NCI-H2107 (cell line): ENCODE measurements around the gene RPLP2.

Experiments used
- DNase-seq: peaks from one replicate; lab custom pipeline; 2025; lab: John Stamatoyannopoulos, UW

RPLP2 gene

DNA sequence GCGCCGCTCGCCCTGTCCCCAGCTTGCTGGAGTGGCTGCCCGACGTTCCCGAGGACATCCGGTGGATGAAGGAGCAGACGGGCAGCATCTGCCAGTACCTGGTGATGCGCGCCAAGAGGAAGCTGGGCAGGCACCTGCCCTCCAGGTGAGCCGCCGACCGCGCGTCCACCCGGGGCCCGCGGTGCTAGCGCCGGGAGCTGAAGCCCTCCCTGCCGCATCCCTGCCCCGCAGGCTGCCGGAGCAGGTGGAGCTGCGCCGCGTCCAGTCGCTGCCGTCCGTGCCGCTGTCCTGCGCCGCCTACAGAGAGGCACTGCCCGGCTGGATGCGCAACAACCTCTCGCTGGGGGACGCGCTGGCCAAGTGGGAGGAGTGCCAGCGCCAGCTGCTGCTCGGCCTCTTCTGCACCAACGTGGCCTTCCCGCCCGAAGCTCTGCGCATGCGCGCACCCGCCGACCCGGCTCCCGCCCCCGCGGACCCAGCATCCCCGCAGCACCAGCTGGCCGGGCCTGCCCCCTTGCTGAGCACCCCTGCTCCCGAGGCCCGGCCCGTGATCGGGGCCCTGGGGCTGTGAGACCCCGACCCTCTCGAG lies 14.6 kb downstream of the RPLP2 start:
- DNase-seq, result no peak

DNA sequence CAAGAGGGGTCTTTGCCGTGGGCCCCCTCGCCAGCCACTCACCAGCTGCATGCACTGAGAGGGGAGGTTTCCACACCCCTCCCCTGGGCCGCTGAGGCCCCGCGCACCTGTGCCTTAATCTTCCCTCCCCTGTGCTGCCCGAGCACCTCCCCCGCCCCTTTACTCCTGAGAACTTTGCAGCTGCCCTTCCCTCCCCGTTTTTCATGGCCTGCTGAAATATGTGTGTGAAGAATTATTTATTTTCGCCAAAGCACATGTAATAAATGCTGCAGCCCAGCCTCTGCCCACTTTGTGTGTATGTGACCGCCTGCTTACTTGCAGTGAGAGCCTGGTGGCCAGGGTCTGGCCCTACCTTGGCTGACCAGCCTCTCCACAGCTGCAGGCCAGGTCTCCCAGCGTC lies 15.2 kb downstream of the RPLP2 start:
- no peak for DNase-seq

DNA sequence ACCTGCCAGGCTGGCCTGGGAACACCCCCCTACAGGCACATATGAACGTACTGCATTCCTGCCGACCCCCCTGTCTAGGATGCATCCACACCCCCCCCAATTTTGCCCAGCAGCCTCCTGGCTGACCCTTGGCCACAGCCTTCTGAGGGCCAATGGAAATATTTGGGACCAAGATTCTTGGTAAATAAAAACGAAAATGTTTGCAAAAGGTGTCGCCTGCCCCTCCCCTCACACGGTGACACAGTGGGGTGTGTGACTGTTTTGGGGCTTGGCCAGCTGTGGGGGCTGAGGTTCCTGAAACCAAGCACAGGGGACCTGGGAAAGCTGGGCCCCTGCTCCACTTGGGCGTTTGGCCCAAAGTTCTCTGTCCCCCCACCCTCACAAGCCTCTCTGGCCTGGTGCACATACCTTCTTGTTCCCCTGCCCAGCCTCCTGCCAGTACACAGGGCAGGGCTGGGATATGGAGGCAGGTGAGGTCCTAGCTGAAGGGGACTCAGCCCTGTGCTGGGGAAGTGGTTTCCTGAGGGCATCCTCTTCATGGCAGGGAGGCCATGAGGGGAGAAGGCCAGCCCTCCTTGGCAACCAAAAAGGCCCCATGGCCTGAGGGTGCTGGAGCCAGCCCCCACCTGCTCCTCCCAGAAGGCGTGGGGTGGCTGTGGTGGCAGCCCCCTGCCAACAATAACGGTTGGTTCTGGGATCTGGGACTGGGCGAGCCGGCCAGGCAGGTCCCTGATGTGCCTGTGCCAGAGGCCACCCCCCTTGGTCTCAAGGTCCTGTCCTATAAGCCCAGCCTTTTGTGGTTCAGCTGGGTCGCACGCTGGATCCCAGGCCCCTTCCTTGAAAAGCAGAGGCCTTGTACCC lies 15.8 kb downstream of the RPLP2 start:
- no peak for DNase-seq

DNA sequence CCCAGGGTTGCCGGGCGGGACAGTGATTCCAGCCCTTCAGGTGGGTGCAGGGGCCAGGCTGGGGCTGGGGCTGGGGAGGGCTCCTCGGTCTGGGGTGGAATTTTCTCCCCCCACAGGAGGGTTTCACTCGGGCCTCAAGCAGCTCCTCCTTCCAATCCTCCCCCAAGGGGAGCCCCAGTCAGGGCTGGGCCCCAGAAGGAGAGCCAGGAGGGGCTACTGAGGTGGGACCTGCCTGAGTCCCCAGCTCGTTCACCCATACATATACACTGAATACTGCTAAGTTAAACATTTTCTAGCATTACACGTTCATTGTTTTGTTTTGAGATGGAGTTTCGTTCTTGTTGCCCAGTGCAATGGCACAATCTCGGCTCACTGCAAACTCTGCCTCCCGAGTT lies 16.5 kb downstream of the RPLP2 start:
- DNase-seq, result no peak

DNA sequence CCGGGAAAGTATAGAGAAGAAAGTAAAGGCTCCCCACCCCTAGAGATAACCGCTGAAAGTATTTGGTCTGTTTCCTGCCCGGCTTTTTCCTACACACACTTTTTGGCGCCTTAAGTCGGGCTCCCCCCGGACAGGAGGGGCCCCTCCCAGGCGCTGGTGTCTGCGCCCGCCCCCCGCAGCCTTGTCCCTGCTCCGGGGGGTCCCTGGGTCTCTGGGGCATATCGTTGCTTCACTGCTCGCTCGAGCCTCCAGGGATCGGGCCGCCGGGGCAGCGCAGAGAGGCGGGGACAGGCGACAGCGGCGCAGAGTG lies 17.0 kb downstream of the RPLP2 start:
- DNase-seq, result no peak

DNA sequence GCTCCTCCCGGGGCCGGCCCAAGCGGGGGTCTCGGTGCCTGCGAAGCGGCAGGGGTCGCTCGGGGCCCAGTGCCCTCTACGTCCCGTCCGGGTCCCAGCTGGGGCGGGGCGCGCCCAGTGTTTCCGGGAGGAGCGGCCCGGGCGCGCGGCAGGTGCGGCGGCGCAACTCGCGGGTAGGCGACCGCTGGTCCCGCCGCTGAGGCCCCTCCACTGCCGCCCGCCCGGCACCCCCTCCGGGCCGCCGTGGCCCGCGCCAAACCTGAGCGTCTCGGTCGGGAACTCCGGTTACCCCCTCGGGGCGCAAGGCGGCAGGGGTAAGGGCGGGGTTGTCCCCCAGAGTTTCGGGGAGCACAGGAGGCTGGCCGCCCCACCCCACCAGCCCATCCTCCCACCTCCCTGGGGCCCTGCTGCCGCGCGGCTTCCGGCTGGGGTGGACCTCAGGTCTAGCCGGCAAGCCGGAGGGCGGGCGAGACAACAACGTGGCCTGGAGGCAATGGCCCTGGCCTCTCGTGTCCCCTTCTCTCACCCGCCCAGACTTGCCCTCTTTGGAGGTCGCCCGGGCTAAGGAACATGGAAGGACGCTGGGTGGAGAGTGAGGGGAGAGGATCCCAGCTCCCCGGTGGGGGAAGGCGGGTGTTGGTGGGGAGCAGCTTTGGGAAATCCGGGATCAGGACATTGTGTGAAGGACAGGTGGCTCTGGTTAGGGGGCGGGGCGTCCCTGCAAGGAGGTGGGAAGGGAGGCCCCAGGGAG lies 17.6 kb downstream of the RPLP2 start:
- DNase-seq, result no peak

DNA sequence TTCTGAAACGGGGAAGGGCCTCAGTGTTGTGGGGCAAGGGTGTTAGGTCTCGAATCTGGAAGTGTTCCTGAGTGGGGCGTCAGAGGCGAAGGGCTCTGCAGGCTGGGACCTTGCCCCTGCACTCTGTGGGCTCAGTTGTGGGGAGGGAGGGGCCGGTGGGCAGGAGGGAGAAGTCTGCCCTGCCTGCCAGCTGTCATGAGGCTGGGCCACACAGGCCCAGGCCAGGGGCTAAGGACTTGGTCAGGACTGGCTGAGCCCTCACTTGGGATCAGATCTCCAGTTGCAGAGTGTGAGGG lies 18.1 kb downstream of the RPLP2 start, which contains the start of gene CRACR2B:
CRACR2B (plus strand) TSS at position 23 of the 296 bp plus-strand sequence. CDS start 689 bp downstream, outside the sequence.
- DNase-seq, result no peak

DNA sequence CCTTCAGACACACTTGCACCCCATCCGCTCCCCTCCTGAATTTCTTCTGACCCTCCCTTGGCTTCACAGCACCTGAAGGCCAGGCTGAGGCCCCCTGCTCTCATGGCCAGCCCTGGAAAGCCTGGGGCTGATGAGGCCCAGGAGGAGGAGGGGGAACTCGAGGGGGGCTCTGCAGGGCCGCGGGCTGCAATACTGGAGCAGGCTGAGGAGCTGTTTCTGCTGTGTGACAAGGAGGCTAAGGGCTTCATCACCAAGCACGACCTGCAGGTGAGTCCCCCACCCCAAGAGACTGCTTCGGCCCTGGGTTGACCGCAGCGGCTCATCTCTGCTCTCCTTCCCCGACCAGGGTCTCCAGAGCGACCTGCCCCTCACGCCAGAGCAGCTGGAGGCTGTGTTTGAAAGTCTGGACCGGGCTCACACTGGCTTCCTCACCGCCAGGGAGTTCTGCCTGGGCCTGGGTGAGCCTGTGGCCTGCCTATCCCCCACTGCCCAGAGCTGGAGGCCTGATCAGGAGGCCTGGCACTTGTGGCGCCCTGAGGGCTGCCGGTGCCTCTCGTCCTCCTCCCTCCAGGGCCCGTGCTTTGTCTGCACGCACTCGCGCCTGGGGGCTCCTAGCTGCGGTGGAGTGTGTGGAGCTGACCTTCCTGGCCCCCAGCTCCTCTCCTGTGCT lies 18.9 kb downstream of the RPLP2 start:
- no peak for DNase-seq

DNA sequence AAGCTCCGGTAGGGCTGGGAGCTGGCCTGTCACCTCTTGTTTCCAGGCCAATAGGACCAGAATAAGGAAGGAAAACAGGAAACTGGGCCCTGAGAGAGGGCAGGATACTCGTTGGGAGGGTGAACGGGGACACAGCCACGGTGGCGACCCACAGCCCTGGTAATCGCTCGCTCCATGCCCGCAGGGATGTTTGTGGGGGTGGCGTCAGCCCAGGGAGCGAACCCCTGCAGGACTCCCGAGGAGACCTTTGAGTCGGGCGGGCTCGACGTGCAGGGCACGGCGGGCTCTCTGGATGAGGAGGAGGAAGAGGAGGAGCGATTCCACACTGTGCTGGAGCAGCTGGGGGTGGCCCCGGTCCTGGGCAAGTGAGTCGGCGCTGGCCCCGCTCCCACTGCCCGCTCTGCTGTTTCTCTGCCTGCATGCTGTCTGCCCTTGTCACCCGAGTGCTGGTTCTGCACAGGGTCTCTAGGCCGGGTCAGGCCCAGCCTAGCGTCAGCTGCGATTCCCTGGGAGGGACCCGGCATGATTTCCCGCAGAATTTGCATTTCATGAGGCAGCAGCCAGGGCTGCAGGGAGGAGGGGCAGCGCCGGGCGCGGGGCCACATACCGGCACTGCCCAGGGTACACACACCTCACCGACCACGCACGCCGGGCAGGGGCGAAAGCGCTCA lies 19.5 kb downstream of the RPLP2 start:
- no peak for DNase-seq

DNA sequence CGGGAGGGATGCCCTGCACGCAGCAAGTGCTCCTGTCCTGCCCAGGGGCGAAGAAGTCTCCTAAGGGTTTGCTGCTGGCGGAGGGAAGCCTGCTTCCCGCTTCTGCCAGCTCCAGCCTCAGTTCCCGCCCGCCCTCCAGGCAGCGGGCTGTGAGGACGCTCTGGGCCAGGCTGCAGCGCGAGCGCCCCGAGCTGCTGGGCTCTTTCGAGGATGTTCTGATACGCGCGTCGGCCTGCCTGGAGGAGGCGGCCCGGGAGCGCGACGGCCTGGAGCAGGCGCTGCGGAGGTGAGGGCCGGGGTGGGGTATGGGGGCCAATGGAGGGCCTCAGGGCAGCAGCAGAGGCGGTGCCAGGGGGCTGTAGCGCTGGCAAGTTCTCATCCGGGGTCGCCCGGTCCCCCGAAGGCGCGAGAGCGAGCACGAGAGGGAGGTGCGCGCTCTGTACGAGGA lies 20.1 kb downstream of the RPLP2 start:
- DNase-seq, result no peak

DNA sequence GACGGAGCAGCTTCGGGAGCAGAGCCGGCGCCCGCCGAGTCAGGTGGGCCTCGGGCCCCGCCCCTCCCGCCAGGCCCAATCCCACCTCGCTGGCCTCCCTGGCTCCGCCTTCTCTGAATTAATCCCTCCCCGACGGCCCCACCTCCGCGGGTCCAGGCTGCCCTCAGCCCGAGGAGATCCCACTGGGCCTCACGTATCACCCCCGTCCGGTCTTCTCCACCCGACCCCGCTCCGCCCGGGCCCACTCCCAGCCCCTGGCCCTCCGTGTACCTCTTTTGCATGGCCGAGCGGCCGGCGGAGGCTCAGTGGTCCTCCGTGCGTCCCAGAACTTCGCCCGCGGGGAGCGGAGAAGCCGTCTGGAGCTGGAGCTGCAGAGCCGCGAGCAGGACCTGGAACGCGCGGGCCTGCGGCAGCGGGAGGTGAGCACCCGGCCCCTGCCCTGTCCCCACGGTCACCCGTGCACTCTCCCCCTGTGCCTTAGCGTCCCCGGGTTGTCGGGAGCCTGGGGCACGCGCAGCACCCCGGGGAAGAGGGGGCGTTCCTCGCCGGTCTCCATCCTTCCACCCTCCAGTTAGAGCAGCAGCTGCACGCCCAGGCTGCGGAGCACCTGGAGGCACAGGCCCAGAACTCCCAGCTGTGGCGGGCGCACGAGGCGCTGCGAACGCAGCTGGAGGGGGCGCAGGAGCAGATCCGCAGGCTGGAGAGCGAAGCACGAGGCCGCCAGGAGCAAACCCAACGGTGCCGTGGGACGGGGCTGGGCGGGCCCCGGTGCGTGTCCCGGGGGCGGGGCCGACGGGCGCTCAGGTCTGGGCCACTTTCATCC lies 20.7 kb downstream of the RPLP2 start:
- DNase-seq, result no peak

DNA sequence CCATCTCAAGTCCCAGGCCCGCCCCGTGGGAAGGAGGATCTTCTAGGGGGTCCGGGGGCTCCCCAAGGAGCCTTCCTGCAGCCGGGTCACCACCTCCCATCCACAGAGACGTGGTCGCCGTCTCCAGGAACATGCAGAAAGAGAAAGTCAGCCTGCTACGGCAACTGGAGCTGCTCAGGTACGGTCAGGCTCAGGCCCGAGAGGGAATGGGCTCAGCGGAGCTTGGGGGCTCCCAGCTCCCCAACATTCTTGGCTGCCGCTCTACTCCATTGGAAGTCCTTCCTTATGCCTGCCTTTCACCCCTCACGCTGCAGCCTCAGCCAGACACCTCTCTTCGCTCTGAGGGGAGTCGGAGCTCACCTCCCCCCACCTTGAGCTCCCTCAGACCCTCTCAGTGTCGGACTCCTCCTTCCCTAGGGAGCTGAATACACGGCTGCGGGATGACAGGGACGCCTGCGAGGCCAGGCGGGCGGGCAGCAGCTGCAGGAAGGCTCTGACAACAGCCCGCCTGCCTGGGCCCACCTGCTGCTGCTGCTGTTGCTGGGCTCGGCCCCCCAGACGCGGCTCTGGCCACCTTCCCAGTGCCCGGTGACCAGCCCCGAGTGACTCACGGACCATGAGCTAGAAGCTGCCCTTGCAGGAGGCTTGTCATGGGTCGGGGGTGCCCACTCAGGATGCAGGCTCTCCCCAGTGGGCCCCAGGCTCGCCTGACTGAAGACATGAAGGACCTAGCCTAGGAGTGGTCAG lies 21.5 kb downstream of the RPLP2 start:
- no peak for DNase-seq

DNA sequence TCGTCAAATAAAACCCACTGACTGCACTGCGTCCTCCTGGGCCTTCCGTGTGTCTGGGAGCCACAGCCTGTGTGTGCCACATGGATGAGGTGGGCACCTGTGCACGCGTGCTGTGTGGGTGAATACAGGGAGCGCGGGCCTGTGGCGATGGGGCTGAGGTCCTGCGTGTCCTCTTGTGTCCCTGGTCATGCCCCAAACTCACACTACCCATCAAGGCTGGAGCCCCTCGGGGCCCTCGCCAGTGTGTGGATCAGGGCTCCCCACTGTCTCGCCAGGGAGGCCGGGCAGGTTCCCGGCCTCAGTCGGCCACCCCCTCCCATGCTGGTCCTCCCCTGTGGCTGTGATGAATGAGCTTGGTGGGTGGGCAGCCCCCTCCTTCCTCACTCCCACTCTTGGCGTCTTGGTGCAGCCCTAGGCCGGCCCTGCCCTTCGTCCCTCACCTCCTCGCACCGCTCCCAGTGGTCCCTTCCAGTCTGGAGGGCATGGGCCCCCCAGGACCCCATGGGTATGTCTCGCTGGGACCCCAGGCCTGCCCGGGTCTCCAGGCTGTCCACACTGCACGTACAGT lies 22.3 kb downstream of the RPLP2 start:
- no peak for DNase-seq

DNA sequence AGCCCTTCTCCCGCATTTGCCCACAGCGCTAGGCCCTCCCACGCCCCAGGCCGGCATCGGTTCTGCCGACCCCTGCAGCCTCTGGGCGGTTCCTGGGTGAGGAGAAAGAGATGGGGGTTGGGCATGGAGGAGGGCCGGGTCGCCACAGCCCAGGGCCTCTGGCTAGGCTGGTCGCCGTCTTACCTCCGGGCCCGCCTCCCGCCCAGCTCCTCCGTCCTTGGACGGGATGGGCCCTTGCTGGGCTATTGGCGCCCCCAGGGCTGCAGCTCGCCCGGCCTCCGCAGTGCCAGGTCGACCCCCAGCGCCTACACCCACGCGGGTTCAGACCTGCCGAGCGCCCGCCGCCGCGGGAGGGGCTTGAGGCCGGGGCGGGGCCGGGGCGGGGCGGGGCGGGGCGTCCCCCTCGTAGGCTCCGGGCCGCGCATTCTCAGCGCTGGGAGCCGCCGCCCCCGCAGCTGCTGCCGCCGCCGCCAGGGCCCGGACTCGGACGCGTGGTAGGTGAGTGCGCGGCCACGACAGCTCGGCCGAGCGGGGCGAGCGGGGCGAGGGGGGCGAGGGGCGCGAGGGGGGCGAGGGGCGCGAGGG lies 22.9 kb downstream of the RPLP2 start, which contains the start of gene CD151:
CD151 (plus strand) TSS at position 424 of the 585 bp plus-strand sequence. CDS start 3,118 bp downstream, outside the sequence.
- no peak for DNase-seq

DNA sequence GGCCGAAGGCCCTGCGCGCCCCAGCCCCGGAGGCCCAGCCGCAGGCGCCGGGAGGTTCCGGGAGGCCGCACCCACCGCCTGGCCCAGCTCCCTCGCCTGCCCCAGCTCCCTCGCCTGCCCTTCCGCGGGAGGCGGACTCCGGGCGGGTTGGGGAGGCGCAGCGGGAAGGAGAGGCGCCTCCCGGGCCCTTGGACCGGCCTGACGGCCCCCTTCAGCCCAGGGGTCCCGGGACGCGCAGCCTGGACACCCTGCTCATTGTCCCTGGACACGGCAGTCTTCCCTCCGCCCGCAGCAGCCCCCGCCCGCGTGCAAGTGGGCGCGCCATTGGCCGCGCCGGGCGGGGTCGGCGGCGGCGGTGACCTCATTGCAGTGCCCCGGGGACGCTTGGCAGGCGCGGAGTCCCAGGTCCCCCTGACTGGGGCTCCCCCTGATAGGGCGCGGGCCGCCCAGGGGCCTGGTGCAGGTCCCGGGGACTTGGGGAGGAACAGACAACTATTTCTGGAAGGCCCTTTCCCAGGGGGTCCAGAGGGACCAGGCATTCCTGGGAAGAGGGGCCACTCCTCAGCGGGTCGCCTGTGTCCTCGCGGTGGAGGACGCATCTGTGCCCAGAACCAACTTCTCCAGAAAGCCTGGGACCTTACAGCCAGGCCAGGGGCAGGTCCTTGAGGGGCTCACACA lies 23.5 kb downstream of the RPLP2 start:
- DNase-seq, result no peak

DNA sequence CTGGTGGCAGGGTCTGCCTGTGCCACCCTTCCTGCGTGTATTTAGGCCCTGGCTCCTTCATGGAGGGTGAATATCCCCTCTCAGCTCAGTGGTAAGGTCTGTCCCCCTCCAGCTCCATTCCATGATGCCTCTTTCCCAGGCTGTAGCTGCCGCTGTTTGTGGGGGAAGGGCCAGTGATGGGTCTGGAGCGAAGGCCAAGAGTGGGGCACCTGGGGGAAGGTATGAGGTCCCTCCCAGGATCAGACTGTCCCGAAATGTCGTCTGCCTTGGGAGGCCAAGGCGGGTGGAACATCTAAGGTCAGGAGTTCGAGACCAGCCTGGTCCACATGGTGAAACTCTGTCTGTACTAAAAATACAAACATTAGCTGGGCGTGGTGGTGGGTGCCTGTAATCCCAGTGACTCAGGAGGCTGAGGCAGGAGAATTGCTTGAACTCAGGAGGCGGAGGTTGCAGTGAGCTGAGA lies 24.1 kb downstream of the RPLP2 start:
- DNase-seq, result no peak

DNA sequence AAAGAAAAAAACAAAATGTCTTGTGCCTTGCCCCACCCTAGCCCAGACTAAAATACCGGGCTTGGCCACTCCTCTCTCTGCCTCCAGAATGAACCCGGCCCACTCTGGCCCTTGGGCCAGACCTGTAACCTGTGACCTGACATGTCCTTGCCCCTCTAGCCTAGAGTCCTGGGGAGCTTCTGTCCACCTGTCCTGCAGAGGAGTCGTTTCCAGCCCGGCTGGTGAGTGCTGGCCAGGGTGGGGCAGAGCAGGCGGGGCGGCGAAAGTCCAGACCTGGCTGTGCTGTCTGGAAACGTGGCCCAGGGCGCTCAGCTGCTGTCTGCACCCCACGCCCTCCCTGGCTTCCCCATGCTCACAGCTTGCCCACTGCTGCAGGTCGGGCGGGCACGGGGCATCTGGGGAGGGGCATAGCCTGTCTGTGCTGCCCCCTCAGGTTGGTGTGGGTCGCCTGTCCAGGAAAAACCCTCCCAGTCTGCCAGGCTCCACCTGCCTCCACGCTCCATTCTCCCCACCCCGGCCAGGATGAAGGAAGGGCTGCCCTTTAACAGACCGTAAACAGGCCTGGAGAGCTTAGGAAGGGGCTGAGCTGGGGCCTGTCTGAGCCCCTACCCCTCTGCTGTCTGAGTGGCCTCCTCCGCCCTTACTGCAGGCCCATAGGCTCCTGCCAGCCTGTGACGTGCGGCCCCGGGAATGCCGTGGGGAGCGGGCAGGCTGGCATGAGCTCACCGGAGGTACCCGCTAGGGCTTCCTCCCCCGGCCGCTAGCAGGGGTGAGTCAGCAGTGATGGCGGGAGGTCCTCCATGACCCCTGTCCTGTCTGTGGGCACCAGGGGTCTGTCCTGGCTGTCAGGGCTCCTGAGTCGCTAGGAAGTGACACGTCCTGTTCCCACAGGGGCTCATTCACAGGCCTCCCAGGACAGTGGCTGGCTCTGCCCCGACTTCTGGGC lies 24.9 kb downstream of the RPLP2 start:
- no peak for DNase-seq

DNA sequence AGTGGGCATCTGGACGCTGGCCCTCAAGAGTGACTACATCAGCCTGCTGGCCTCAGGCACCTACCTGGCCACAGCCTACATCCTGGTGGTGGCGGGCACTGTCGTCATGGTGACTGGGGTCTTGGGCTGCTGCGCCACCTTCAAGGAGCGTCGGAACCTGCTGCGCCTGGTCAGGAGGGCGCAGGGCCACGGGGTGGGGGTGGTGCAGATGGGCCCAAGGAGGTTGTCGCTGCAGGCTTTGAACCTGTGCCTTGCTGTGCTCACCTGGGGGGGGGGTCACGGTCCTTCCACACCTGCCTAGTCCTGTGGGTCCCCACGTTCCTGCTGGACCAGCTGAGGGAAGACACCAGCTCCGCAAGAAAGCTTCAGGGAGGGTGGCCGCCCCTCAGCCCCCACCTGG lies 26.5 kb downstream of the RPLP2 start:
- no peak for DNase-seq
